ENCODE data around the gene CELSR1. TPM values are rescaled to one million over a fixed set of nuclear protein-coding genes. Genes with fewer than 3 reads are reported as not detected.
"Not testable (repeated sequence)": the region's sequence is repeated elsewhere in the genome, so short reads cannot be mapped to it uniquely, and the experiment has no call there.

CELSR1 gene
- total RNA-seq, 1 experiment from 2014 or later, result 5.3 TPM

- no peaks in the 10 kb centered on the region for H3K36me3 ChIP-seq (replicated peaks; ENCODE audit: control insufficient read depth, insufficient read depth, low read length)
- DNase-seq, result peak; percentile 77
- H3K4me3 ChIP-seq (ENCODE audit: insufficient read depth, low read depth, low read length), result no peak overlapping the region
- no peaks in the 10 kb centered on the region for H3K27me3 ChIP-seq (ENCODE audit: control insufficient read depth, insufficient read depth, low read length)
Observed at GRCh38 chr22:46408568-46409506, 128.6 kb downstream of the CELSR1 start.

- Histone ChIP-seq H3K27me3 (ENCODE audit: control insufficient read depth, insufficient read depth, low read length) (no peaks in the 10 kb centered on the region), H3K36me3 (replicated peaks; ENCODE audit: control insufficient read depth, insufficient read depth, low read length) (no peaks in the 10 kb centered on the region), H3K4me3 (ENCODE audit: insufficient read depth, low read depth, low read length) (no peak overlapping the region)
- no peak for DNase-seq
Observed at GRCh38 chr22:46407748-46408147, 129.7 kb downstream of the CELSR1 start.

GRCh38 chr22:46406791-46407190, 130.6 kb downstream of the CELSR1 start:
- DNase-seq, result no peak
- Histone ChIP-seq H3K27me3 (ENCODE audit: control insufficient read depth, insufficient read depth, low read length) (no peaks in the 10 kb centered on the region), H3K36me3 (replicated peaks; ENCODE audit: control insufficient read depth, insufficient read depth, low read length) (no peaks in the 10 kb centered on the region), H3K4me3 (ENCODE audit: insufficient read depth, low read depth, low read length) (no peak overlapping the region)

GRCh38 chr22:46406349-46406748, 131.1 kb downstream of the CELSR1 start:
- Histone ChIP-seq H3K4me3 (ENCODE audit: insufficient read depth, low read depth, low read length) (no peak overlapping the region), H3K27me3 (ENCODE audit: control insufficient read depth, insufficient read depth, low read length) (no peaks in the 10 kb centered on the region), H3K36me3 (replicated peaks; ENCODE audit: control insufficient read depth, insufficient read depth, low read length) (no peaks in the 10 kb centered on the region)
- DNase-seq, result no peak

GRCh38 chr22:46405901-46406300, 131.5 kb downstream of the CELSR1 start:
- no peaks in the 10 kb centered on the region for H3K27me3 ChIP-seq (ENCODE audit: control insufficient read depth, insufficient read depth, low read length)
- no peak for DNase-seq
- H3K36me3 ChIP-seq (replicated peaks; ENCODE audit: control insufficient read depth, insufficient read depth, low read length), result no peaks in the 10 kb centered on the region
- H3K4me3 ChIP-seq (ENCODE audit: insufficient read depth, low read depth, low read length), result no peak overlapping the region

- not testable (repeated sequence) for H3K27me3 ChIP-seq (ENCODE audit: control insufficient read depth, insufficient read depth, low read length); H3K36me3 ChIP-seq (replicated peaks; ENCODE audit: control insufficient read depth, insufficient read depth, low read length); DNase-seq; H3K4me3 ChIP-seq (ENCODE audit: insufficient read depth, low read depth, low read length)
Observed at GRCh38 chr22:46403880-46404279, 133.5 kb downstream of the CELSR1 start.

GRCh38 chr22:46402505-46402904, 134.9 kb downstream of the CELSR1 start:
- Histone ChIP-seq H3K27me3 (ENCODE audit: control insufficient read depth, insufficient read depth, low read length) (no peaks in the 10 kb centered on the region), H3K4me3 (ENCODE audit: insufficient read depth, low read depth, low read length) (no peak overlapping the region), H3K36me3 (replicated peaks; ENCODE audit: control insufficient read depth, insufficient read depth, low read length) (no peaks in the 10 kb centered on the region)
- DNase-seq, result no peak

- Histone ChIP-seq H3K27me3 (ENCODE audit: control insufficient read depth, insufficient read depth, low read length) (no peaks in the 10 kb centered on the region), H3K36me3 (replicated peaks; ENCODE audit: control insufficient read depth, insufficient read depth, low read length) (no peaks in the 10 kb centered on the region), H3K4me3 (ENCODE audit: insufficient read depth, low read depth, low read length) (no peak overlapping the region)
- DNase-seq, result no peak
Observed at GRCh38 chr22:46401370-46401769, 136.1 kb downstream of the CELSR1 start.

- Histone ChIP-seq H3K27me3 (ENCODE audit: control insufficient read depth, insufficient read depth, low read length) (no peaks in the 10 kb centered on the region), H3K36me3 (replicated peaks; ENCODE audit: control insufficient read depth, insufficient read depth, low read length) (no peaks in the 10 kb centered on the region), H3K4me3 (ENCODE audit: insufficient read depth, low read depth, low read length) (no peak overlapping the region)
- DNase-seq, result no peak
Observed at GRCh38 chr22:46399251-46400024, 138.0 kb downstream of the CELSR1 start.

- Histone ChIP-seq H3K27me3 (ENCODE audit: control insufficient read depth, insufficient read depth, low read length) (no peaks in the 10 kb centered on the region), H3K36me3 (replicated peaks; ENCODE audit: control insufficient read depth, insufficient read depth, low read length) (no peaks in the 10 kb centered on the region), H3K4me3 (ENCODE audit: insufficient read depth, low read depth, low read length) (no peak overlapping the region)
- DNase-seq, result no peak
Observed at GRCh38 chr22:46397951-46398350, 139.5 kb downstream of the CELSR1 start.

GRCh38 chr22:46397514-46397913, 139.9 kb downstream of the CELSR1 start:
- DNase-seq, result no peak
- Histone ChIP-seq H3K36me3 (replicated peaks; ENCODE audit: control insufficient read depth, insufficient read depth, low read length) (no peaks in the 10 kb centered on the region), H3K4me3 (ENCODE audit: insufficient read depth, low read depth, low read length) (no peak overlapping the region), H3K27me3 (ENCODE audit: control insufficient read depth, insufficient read depth, low read length) (no peaks in the 10 kb centered on the region)

- DNase-seq; H3K27me3 ChIP-seq (ENCODE audit: control insufficient read depth, insufficient read depth, low read length); H3K36me3 ChIP-seq (replicated peaks; ENCODE audit: control insufficient read depth, insufficient read depth, low read length); H3K4me3 ChIP-seq (ENCODE audit: insufficient read depth, low read depth, low read length): not testable (repeated sequence)
Observed at GRCh38 chr22:46397049-46397448, 140.4 kb downstream of the CELSR1 start.

- Histone ChIP-seq H3K4me3 (ENCODE audit: insufficient read depth, low read depth, low read length) (no peak overlapping the region), H3K27me3 (ENCODE audit: control insufficient read depth, insufficient read depth, low read length) (no peaks in the 10 kb centered on the region), H3K36me3 (replicated peaks; ENCODE audit: control insufficient read depth, insufficient read depth, low read length) (no peaks in the 10 kb centered on the region)
- DNase-seq, result no peak
Observed at GRCh38 chr22:46395145-46395544, 142.3 kb downstream of the CELSR1 start.

- Histone ChIP-seq H3K4me3 (ENCODE audit: insufficient read depth, low read depth, low read length) (no peak overlapping the region), H3K36me3 (replicated peaks; ENCODE audit: control insufficient read depth, insufficient read depth, low read length) (no peaks in the 10 kb centered on the region), H3K27me3 (ENCODE audit: control insufficient read depth, insufficient read depth, low read length) (no peaks in the 10 kb centered on the region)
- DNase-seq, result no peak
Observed at GRCh38 chr22:46394622-46395021, 142.8 kb downstream of the CELSR1 start.

GRCh38 chr22:46393873-46394272, 143.5 kb downstream of the CELSR1 start:
- H3K4me3 ChIP-seq (ENCODE audit: insufficient read depth, low read depth, low read length), result no peak overlapping the region
- no peaks in the 10 kb centered on the region for H3K36me3 ChIP-seq (replicated peaks; ENCODE audit: control insufficient read depth, insufficient read depth, low read length)
- no peak for DNase-seq
- H3K27me3 ChIP-seq (ENCODE audit: control insufficient read depth, insufficient read depth, low read length), result no peaks in the 10 kb centered on the region
